Neural cell (in vitro differentiated cells): ENCODE results near the gene RMC1. TPM values are rescaled to one million over a fixed set of nuclear protein-coding genes. Genes with fewer than 3 reads are reported as not detected.

Experiments used
- H2AFZ ChIP-seq: fragments of 200-600, 300-800 bp; sonication (generic), shearing (Covaris generic); 2 replicates; pipeline ENCODE4 v1.6.0; 2014; ENCODE audit warnings: low read depth, mild to moderate bottlenecking, antibody characterized with exemption, low read length, moderate library complexity
- H3F3A ChIP-seq: fragments of 200-600 bp; shearing (Covaris generic); 2 replicates; pipeline ENCODE4 v1.6.1; 2016; ENCODE audit warnings: mild to moderate bottlenecking, moderate library complexity, mixed read lengths, antibody characterized with exemption, low read length; ENCODE audit not compliant: insufficient read depth, poor library complexity, severe bottlenecking
- H3K27ac ChIP-seq: fragments of 200-600, 300-800 bp; sonication (generic), shearing (Covaris generic); 2 replicates; pipeline ENCODE4 v1.5.1; 2014; ENCODE audit warnings: mild to moderate bottlenecking, low read length, moderate library complexity
- H3K27me3 ChIP-seq: fragments of 300-800, 200-600 bp; sonication (generic), shearing (Covaris generic); 2 replicates; pipeline ENCODE4 v1.6.0; 2014; ENCODE audit warnings: mild to moderate bottlenecking, low read depth, low read length, moderate library complexity; ENCODE audit not compliant: insufficient read depth
- H3K36me3 ChIP-seq: fragments of 300-800, 200-600 bp; sonication (generic), shearing (Covaris generic); 2 replicates; pipeline ENCODE4 v1.5.1; 2014; ENCODE audit warnings: mild to moderate bottlenecking, antibody characterized with exemption, low read length, moderate library complexity; ENCODE audit not compliant: insufficient read depth
- H3K4me2 ChIP-seq: fragments of 300-800, 200-600 bp; sonication (generic), shearing (Covaris generic); 2 replicates; pipeline ENCODE4 v1.6.0; 2014; ENCODE audit warnings: mild to moderate bottlenecking, low read length
- H3K4me3 ChIP-seq: fragments of 300-800, 200-600 bp; sonication (generic), shearing (Covaris generic); 2 replicates; pipeline ENCODE4 v1.5.1; 2014; ENCODE audit warnings: mild to moderate bottlenecking, low read length, moderate library complexity
- H3K79me2 ChIP-seq: fragments of 200-600 bp; shearing (Covaris generic); replicated peaks from 2 replicates; pipeline ENCODE4 v1.6.0; 2014; ENCODE audit warnings: mild to moderate bottlenecking, low read length, moderate library complexity; ENCODE audit not compliant: insufficient read depth
- H3K9ac ChIP-seq: fragments of 300-800, 200-600 bp; sonication (generic), shearing (Covaris generic); 2 replicates; pipeline ENCODE4 v1.6.1; 2016; ENCODE audit warnings: mild to moderate bottlenecking, low read length, mixed read lengths
- H3K9me2 ChIP-seq: fragments of 200-600 bp; shearing (Covaris generic); 2 replicates; pipeline ENCODE4 v1.6.1; 2016; ENCODE audit warnings: mild to moderate bottlenecking, low read length, mixed read lengths; ENCODE audit not compliant: insufficient read depth
- H3K9me3 ChIP-seq: fragments of 200-600, 300-800 bp; sonication (generic), shearing (Covaris generic); 2 replicates; pipeline ENCODE4 v1.6.1; 2016; ENCODE audit warnings: mild to moderate bottlenecking, mixed run types, low read length, moderate library complexity, mixed read lengths
- H4K20me1 ChIP-seq: fragments of 200-600 bp; shearing (Covaris generic); 2 replicates; pipeline ENCODE4 v1.6.1; 2016; ENCODE audit warnings: mild to moderate bottlenecking, mixed run types; ENCODE audit not compliant: insufficient read depth
- EP300 ChIP-seq: fragments of 450-650 bp; conservative IDR thresholded peaks from 2 replicates; pipeline ENCODE4 v1.6.1; 2014; ENCODE audit warnings: antibody characterized with exemption, mild to moderate bottlenecking, moderate library complexity; ENCODE audit not compliant: poor library complexity, severe bottlenecking
- EZH2 ChIP-seq: fragments of 200-600, 300-800 bp; shearing (Covaris generic), sonication (generic); IDR thresholded peaks from 2 replicates; pipeline ENCODE4 v1.6.1; 2014; ENCODE audit warnings: antibody characterized with exemption, low read length, borderline replicate concordance, mild to moderate bottlenecking; ENCODE audit not compliant: insufficient read depth, poor library complexity, severe bottlenecking
- MXI1 ChIP-seq: fragments of 450-650 bp; conservative IDR thresholded peaks from 2 replicates; pipeline ENCODE4 v1.6.1; 2014; ENCODE audit warnings: antibody characterized with exemption, mild to moderate bottlenecking; ENCODE audit not compliant: poor library complexity, severe bottlenecking
- POLR2AphosphoS5 ChIP-seq: IDR thresholded peaks from 2 replicates; pipeline ENCODE4 v1.6.1; 2012
- RAD21 ChIP-seq: fragments of 450-650 bp; conservative IDR thresholded peaks from 2 replicates; pipeline ENCODE4 v1.6.1; 2014; ENCODE audit warnings: antibody characterized with exemption, mild to moderate bottlenecking, moderate library complexity
- SMC3 ChIP-seq: fragments of 450-650 bp; conservative IDR thresholded peaks from 2 replicates; pipeline ENCODE4 v1.6.1; 2014; ENCODE audit warnings: antibody characterized with exemption, mild to moderate bottlenecking, moderate library complexity; ENCODE audit not compliant: poor library complexity
- TAF1 ChIP-seq: IDR thresholded peaks from 2 replicates; pipeline ENCODE4 v1.6.1; 2012; ENCODE audit warnings: low read depth
- polyA plus RNA-seq: library from polyadenylated mRNA; depleted of rRNA; stranded (reverse); fragments of >200 nt; gene quantifications from 2 replicates; pipeline ENCODE4 v1.2.3, GENCODE V29; 2014
- TF ChIP-seq, protein P1 (sequence below): IDR thresholded peaks from 2 replicates; pipeline ENCODE4 v1.6.1; 2012; ENCODE audit warnings: borderline replicate concordance

The RMC1 gene
- polyA plus RNA-seq, 1 donor from 2014 or later, result 42.2 TPM

GRCh38 chr18:23547306-23547705, 44.0 kb downstream of the RMC1 start:
- Histone ChIP-seq H2AFZ (no peak overlapping the region), H3K9ac (no peak overlapping the region), H3K4me2 (no peak overlapping the region), H4K20me1 (no peaks in the 10 kb centered on the region), H3K9me3 (no peaks in the 10 kb centered on the region), H3K9me2 (no peaks in the 10 kb centered on the region), H3K27me3 (no peaks in the 10 kb centered on the region), H3F3A (no peaks in the 10 kb centered on the region), H3K79me2 (no peaks in the 10 kb centered on the region), H3K36me3 (no peaks in the 10 kb centered on the region), H3K4me3 (no peak overlapping the region), H3K27ac (no peak overlapping the region)
- TF ChIP-seq, protein P1, sequence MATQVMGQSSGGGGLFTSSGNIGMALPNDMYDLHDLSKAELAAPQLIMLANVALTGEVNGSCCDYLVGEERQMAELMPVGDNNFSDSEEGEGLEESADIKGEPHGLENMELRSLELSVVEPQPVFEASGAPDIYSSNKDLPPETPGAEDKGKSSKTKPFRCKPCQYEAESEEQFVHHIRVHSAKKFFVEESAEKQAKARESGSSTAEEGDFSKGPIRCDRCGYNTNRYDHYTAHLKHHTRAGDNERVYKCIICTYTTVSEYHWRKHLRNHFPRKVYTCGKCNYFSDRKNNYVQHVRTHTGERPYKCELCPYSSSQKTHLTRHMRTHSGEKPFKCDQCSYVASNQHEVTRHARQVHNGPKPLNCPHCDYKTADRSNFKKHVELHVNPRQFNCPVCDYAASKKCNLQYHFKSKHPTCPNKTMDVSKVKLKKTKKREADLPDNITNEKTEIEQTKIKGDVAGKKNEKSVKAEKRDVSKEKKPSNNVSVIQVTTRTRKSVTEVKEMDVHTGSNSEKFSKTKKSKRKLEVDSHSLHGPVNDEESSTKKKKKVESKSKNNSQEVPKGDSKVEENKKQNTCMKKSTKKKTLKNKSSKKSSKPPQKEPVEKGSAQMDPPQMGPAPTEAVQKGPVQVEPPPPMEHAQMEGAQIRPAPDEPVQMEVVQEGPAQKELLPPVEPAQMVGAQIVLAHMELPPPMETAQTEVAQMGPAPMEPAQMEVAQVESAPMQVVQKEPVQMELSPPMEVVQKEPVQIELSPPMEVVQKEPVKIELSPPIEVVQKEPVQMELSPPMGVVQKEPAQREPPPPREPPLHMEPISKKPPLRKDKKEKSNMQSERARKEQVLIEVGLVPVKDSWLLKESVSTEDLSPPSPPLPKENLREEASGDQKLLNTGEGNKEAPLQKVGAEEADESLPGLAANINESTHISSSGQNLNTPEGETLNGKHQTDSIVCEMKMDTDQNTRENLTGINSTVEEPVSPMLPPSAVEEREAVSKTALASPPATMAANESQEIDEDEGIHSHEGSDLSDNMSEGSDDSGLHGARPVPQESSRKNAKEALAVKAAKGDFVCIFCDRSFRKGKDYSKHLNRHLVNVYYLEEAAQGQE, result no peak
- TF ChIP-seq SMC3 (no peak), MXI1 (no peak), POLR2AphosphoS5 (no peak), EZH2 (no peak), RAD21 (no peak), EP300 (no peak), TAF1 (no peak)

DNA sequence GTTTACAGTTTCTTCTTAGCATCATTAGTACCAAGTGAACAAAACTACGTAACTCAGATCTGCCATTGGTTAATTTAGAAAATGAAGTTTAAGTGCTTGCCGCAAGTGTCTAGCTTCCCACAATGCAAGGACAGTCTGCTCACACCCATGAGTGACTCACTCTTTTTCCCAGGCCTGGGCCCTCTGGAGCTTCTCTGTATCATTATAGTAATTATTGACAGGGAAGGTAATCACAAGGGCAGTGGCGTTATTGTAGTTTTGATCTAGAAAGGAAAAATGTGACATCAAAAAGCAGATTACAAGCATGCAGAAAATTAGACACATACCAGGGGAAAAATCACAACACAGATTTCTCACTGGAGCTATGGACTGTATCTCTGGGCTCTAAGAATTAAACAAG, 44.5 kb downstream of the RMC1 start:
- Histone ChIP-seq H3K27ac (no peak overlapping the region), H3K4me3 (no peak overlapping the region), H2AFZ (no peak overlapping the region), H3F3A (no peaks in the 10 kb centered on the region), H3K36me3 (no peaks in the 10 kb centered on the region), H3K9me3 (no peaks in the 10 kb centered on the region), H3K4me2 (no peak overlapping the region), H4K20me1 (no peaks in the 10 kb centered on the region), H3K9ac (no peak overlapping the region), H3K79me2 (no peaks in the 10 kb centered on the region), H3K27me3 (no peaks in the 10 kb centered on the region), H3K9me2 (no peaks in the 10 kb centered on the region)
- TF ChIP-seq, protein P1, result no peak
- TF ChIP-seq TAF1 (no peak), RAD21 (no peak), EZH2 (no peak), EP300 (no peak), SMC3 (no peak), MXI1 (no peak), POLR2AphosphoS5 (no peak)
